GM18526 (cell line): ENCODE measurements around the gene MLXIP.

Experiments used
- POLR2A ChIP-seq: IDR thresholded peaks from 3 replicates; pipeline ENCODE4 v1.6.1; 2011; ENCODE audit not compliant: insufficient read length; ENCODE audit errors: extremely low read depth

MLXIP gene, protein sequence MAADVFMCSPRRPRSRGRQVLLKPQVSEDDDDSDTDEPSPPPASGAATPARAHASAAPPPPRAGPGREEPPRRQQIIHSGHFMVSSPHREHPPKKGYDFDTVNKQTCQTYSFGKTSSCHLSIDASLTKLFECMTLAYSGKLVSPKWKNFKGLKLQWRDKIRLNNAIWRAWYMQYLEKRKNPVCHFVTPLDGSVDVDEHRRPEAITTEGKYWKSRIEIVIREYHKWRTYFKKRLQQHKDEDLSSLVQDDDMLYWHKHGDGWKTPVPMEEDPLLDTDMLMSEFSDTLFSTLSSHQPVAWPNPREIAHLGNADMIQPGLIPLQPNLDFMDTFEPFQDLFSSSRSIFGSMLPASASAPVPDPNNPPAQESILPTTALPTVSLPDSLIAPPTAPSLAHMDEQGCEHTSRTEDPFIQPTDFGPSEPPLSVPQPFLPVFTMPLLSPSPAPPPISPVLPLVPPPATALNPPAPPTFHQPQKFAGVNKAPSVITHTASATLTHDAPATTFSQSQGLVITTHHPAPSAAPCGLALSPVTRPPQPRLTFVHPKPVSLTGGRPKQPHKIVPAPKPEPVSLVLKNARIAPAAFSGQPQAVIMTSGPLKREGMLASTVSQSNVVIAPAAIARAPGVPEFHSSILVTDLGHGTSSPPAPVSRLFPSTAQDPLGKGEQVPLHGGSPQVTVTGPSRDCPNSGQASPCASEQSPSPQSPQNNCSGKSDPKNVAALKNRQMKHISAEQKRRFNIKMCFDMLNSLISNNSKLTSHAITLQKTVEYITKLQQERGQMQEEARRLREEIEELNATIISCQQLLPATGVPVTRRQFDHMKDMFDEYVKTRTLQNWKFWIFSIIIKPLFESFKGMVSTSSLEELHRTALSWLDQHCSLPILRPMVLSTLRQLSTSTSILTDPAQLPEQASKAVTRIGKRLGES

DNA sequence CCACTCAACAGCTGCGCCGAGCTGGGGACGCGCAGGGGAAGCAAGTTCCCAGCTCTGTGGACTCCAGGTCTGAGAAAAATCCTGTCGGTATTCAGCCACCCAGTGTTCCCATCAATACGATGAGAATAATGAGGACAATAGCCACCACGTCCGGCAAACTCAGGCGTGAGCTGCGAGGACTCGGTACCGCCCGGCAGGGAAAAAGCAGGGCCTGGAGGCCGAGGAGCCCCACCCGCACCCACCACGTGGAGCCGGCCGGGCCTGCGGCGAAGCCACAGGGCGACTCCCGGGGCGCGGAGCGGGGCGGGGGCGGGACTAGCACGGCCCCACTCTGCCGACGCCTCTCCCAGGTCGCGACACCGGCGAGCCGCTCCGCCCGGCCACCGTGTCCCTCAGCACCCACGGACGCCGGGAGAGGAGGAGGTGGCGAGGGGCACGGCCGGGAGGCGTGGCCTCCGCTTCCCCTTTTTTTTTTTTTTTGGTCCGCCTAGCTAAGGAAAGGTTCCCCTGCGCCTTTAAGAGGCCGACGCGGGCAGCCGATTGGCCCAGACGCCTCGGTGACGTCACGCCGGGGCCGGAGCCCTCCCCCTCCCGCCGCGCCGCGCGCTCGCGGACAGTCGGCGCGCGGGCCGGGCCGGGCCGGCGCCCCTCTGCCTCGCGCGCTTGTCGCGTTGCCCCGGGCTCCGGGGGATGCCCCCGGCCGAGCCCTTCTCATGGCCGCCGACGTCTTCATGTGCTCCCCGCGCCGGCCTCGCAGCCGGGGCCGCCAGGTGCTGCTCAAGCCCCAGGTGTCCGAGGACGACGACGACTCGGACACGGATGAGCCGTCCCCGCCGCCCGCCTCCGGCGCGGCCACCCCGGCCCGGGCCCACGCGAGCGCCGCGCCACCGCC is at the start of gene MLXIP:
TSS of gene MLXIP (plus strand) at position 616 of the 892 bp plus-strand sequence. CDS start at position 714, 98 bp downstream.
- TF ChIP-seq POLR2A: peak; percentile 71

DNA sequence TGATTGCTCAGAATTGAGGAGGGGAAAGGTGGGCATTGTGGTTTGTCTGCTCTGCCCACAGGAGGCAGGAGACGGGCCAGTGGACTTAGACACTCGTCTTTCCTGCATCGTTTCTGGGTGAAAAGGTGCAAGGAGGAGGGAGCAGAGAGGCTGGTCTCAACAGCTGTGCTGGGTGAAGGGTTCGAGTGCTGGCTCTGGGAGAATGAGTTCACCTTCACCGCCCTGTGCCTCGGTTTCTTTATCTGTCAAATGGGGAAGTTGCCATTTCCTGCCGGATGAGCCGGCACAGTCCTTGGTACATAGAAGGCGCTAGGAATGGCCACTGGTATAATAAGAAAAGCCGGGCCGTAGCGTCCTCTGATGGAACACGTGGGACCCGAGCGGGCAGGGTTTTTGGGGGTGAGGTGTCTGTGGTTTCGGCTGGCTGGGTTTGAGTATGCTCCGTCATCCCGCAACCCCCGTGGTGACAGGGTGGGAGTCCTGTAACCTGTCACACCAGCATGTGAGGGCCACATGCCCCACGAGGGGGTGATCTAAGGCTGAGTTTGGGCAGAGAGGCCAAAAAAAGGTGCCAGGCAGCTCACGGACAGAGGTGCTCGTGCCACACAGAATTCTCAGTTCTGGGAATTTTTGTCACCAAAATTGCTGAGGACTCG is 49.5 kb upstream of the MLXIP start:
- TF ChIP-seq POLR2A: no peak

DNA sequence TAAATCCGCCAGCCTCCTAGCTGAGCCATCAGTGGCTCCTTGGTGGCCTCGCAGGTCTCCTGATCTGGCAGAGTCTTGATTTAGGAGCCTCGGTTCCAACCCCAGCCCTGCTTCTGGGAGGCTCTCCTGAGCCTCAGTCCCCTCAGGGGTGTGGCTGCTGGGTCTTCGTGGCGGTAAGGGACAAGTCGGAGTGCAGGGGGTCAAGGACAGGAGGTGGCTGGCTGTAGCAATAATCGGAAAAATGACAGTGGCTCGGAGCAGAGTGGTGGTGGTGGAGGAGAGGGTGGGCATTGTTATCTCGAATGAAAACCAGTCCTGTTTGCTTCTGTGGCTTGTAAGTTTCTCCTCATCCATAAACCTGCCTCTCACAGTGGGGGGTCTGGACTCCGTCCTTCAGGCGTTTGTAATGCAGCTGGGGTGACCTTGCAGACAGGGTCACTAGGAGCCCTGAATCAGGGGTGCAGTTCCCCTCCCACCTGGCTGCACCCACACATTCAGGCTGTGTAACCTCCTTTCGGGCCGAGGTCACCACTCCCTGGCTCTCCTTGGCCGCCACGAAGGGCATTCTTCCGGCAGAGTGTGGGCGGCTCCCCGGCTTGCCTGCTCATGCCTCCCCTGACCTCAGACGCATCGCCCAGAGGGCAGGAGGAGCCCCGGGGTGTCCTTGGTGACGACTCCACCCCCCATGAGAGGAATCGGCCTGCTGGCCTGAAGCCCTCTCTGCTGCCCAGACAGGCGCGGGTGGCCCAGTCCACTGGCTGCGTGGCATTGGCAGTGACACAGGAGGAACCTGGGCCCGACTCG is 48.7 kb upstream of the MLXIP start:
- TF ChIP-seq POLR2A: no peak

DNA sequence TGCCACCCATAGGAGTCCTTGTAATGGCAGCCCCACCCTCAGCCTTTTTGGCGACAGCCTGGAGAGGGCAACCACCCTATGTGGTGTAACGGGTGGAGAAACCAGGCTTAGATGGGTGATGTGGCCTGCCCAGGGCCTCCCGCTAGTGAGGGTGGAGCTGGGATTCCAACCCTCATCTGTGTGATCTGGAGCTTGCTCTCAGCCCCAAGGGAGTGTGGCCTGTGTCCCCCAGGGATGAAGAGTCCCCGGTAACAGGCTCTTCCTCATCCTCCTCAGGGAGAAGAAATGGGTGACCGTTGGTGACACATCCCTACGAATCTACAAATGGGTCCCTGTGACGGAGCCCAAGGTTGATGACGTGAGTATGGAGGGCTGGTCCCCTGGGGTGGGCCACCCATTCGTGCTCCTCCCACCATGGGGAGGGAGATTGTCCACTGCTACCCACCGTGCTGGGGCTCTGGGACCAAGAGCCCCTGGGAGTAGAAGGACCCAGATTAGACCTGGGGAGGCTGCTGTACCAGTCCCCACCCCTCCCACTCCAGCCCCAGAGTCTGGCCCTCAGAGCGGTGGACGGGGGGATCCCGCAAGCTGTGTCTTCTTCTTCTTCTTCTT is 48.0 kb upstream of the MLXIP start:
- no peak for TF ChIP-seq POLR2A

DNA sequence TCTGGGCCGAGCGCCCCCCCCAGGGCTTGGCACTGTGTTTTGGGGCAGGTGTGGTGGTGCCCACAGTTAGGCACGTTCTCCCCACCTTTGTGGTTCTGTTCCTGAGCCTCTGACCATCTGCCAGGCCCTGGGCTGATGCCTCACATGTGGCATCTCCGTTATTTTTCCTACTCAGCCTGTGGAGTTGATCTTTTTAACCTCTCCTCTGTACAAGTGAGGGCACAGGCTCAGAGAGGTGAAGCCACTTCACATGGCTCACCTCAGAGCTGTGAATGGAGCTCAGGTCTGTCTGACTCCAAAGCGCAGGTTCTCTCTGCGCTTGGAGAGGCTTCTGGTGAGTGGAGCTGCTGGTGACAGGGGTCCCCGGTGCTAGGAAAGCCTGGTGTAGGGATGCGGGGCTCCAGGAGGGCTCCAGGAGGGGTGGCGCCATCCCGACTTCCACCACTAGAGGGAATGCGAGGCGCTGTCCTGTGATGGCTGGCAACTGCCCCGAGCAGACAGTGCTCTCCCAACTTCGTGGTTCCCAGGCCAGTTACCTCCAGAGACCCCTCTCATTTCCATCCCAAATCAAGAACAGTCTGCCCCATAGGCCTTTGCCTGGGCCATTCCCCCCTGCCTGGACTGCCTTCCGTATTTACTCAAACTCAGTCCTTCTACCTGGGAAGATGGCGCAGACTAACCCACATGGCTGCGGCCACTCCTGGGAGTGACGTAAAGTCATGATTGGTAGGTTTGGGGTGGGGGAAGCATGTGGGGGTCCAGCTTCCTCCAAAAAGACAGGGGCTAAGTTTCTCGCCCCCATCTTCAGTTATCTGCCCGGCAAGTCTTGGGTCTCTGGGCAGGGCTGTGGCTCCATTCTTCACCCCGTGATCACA is 47.0 kb upstream of the MLXIP start:
- TF ChIP-seq POLR2A: no peak

DNA sequence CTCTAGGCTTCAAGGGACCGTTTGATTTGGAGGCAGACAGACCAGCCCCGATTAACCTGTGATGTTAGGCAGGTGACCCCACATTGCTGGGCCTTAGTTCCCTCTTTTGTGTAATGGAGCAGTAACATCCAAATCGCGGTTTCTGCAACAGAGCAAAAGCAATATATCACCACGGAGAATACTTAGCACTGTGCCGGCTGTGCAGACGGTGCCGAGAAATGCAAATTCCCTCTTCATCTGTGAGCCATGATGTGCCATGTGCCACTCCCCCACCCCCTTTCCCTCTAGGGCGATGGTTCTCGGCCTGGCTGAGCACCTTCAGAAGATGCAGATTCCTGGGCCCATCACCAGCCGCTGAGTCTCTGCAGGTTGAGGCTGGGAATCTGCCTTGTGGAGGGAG is 46.0 kb upstream of the MLXIP start:
- no peak for TF ChIP-seq POLR2A

DNA sequence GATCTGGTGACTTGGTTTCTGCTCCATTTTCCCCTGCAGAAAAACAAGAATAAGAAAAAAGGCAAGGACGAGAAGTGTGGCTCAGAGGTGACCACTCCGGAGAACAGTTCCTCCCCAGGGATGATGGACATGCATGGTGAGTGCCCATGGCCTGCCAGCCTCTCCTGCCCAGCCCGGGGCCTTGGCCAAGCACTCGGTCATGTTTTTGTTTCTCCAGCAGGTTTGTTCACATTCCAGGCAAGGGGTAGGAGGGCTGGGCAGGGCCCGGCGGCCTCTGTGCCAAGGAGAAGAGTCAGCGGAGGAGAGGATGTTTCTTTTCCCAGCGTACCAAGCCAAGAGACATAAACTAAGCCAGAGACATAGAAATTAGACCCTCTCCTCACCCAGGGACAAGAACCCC is 43.3 kb upstream of the MLXIP start:
- no peak for TF ChIP-seq POLR2A

DNA sequence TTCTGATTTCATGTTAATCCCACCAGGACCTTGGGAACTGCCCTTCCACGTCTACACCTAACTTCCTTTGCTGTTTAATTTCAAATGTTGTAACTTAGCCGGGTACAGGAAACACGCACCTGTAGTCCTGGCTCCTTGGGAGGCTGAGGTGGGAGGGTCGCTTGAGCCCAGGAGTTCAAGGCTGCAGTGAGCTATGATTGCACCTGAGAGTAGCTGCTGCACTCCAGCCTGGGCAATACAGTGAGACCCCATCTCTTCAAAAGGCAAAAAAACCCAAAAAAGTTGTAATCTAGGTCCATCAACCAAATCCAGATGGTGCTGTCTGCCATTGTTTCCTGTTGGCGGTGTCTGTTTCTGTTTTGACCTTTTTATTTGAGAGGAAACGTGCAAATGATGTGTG is 42.4 kb upstream of the MLXIP start:
- TF ChIP-seq POLR2A: no peak

DNA sequence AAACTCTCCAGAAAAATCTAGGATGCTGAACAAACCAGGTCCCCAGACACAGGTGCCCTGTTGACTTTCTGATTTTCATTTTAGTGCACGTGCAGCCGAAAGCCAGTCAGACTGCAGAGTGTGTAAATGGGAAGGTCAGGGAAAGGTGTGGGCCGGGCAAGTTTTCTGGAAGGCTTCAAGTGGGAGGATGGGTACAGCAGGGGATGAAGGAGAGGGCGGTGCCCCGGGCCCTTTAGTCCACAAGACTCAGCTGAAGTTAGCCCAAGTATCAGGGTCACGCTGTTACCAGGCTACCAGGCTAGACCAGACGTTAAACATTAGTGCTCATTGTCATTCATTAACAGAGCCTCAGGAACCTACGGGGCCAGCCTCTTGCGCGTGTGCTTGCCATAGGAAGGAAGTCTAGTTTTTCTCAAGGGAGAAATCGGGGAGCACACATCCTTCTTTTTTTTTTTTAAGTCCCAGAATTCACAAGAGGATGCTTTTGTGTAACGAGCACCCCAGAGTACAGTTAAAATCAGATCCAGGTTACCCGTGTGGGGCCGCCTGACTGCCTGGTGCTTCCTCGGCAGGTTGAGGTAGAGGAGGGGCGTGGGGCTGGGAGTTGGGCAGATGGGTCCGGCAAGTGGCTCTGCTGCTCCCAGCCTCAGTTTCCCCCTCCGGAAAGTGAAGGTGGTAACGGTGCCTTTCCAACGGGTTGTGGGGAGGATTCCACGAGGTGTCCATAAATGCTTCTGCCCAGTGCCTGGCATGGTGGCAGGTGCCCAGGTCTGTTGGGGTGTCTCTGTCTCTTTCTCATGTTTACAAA is 37.8 kb upstream of the MLXIP start:
- no peak for TF ChIP-seq POLR2A

DNA sequence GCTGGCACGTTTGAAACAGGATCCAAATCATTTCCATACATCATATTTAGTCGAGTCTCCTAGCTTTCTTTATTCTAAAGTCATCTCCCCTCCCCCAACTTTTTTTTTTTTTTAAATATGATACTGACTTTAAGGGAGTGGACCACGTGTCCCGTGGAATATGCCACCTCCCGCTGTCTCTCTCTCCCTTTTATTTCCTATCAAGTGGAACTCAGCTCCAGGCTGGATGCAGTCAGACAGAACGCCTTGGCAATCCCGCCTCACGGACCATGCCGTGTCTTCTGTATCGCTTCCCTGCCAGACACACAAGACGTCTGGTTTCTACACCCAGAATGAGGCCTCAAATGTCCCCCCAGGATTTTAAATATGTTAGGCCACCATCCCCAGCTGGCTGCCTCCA is 35.6 kb upstream of the MLXIP start:
- TF ChIP-seq POLR2A: no peak

DNA sequence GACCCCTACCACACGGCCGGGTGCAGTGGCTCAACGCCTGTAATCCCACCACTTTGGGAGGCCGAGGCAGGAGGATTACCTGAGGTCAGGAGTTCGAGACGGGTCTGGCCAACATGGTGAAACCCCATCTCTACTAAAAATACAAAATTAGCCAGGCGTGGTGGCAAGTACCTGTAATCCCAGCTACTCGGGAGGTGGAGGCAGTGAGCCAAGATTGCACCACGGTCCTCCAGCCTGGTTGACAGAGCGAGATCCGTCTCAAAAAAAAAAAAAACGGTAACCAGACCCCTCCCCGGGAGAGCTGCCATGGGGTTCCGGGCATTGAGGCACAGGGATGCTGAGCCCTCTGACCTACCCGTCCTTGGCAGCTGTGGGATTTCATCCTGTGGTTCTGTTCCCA is 35.1 kb upstream of the MLXIP start:
- no peak for TF ChIP-seq POLR2A

DNA sequence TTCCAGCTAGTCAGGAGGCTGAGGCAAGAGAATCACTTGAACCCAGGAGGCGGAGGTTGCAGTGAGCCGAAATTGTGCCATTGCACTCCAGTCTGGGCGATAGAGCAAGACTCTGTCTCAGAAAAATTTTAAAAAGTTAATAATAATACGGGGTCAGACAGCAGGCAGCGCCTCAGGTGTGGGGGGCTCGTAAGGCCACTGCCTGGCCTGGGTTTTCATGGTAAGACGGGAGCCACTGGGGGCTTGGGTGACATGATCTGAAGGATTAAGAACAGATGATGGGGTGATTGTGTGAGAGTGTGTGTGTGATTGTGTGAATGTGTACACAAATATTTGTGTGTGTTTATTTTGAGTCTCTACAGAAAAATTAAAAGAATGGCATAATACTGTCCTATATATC is 33.3 kb upstream of the MLXIP start:
- TF ChIP-seq POLR2A: no peak

DNA sequence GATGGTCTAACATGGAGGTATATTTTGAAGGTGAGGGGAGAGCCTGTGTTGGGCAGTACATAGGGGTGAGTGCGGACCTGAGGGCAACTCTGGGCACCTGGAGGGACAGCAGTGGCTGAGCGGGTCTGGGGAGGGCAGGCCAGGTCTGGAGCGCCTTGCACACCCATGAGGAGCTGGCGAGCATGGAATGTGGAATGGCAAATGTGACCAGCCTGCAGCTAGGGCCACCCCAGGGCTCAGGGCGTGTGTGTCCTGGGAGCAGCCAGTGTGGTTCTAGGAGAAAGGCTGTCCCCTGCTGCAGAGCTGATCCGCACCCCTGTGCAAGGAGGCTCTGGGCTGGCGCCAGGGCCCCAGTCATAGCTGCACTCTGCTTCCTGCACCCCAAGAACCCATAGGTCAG is 32.4 kb upstream of the MLXIP start:
- no peak for TF ChIP-seq POLR2A
